HG02938 (cell line): ENCODE results near the gene ORAI3.

ENCODE experiments used
- ATAC-seq: cut with Tn5 transposase; IDR thresholded peaks from one replicate; pipeline ENCODE4 v1.9.1; 2021; ENCODE audit warnings: mild to moderate bottlenecking, moderate library complexity; ENCODE audit not compliant: unreplicated experiment

The ORAI3 gene

GRCh38 chr16:30987581-30988190 is 38.8 kb downstream of the ORAI3 start:
- ATAC-seq, result no peak

DNA sequence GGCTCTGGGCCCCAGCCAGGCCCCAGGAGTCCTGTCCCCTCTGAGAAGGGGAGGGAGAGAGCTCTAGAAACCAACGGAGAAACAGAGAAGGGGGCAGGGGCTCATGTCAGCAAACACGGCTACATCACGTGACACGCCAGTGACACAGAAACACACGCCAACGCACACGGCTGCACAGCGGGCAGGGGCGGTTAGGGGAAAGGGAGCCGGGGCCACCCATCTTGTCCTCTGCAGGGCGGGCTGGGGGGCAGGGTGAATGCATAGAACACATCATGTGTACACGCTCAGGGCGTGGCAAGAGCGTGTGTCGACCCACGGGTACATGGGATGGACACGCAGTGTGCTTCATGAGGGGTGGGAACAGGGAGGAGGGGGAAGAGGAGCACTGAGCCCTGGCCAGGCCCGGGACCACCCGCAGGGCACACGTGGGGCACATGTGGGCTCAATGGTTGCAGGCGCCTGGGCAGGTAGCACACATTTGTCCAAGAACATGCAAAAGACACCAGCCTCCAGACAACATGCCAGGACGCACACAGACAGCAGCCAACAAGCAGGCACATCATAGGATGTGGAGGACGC is 40.7 kb downstream of the ORAI3 start:
- no peak for ATAC-seq

DNA sequence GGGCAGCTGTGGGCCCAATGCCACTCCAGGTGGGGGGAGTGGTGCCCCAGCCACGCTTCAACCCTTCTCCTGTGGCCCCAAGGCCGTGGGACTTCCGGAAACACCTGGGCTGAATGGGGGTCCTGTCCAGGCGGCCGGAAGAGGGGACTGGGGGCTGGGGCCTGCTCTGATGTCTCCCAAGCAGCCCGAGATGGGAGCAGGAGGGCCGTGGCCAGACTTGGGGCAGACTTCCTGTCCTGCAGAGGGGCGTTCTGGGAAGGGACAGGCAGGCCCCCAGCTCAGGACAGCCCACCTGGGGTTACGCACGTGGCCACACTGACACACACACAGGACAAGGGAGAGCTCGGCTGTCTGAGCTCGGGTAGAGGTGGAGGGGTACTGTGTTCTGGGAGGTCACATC is 41.2 kb downstream of the ORAI3 start:
- no peak for ATAC-seq

GRCh38 chr16:30991052-30991451 is 42.2 kb downstream of the ORAI3 start:
- no peak for ATAC-seq

DNA sequence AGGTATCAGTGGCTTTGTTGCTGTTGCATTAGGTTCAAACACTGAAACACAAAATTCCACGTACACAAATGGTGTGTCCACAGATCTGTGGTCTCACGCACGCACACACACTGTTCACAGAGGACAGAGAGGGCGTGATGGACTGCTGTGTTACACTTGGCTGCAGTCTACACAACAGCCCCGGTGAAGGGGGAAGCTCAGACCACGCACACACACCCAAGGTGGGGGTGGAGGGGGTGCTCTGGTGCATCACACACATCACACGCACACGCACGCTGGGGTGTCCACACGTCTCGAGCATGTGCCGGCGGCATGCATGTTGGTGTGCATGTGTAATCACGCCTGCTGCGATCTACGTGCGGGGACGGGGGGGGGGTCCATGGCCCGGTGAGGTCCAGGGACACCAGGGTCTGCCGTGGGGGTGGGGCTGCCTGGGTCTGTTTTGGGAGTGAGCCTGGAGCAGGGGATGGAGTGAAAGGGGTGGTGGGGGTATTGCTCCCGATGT is 43.5 kb downstream of the ORAI3 start:
- ATAC-seq, result no peak

- no peak for ATAC-seq
Observed at GRCh38 chr16:30992931-30993816, 44.3 kb downstream of the ORAI3 start.

GRCh38 chr16:30995927-30996323 is 47.1 kb downstream of the ORAI3 start:
- no peak for ATAC-seq

DNA sequence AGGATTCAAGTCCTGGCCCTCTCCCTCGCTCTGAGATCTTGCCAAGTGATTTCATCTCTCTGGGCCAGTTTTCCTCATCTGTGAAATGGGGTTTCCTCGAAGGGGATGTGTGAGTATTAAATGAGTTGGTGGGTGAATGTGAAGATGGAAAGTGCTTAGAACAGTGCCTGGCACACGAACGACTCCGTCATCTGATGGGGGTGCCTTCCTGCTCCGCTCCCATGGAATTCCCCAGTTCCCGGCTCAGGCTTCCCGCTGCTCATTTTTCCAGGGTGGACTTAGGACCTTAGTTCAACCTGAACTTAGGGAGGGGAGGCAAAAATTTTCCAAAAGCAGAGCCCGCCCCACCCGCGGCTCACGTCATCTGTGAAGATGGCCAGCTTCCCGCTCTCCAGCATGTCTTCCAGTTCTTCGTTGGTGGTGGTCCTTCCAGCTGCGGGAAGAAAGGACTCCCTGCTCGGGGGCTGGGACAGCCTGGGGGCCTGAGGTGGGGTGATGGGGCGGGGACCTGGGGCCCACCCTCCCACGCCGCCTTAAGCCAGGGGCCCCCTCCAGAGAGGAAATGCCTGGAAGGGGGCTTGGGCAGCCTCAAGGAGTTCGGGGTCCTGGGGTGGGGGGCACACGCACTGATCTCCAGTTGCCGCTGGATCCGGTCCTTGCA is 47.6 kb downstream of the ORAI3 start:
- ATAC-seq, result no peak

DNA sequence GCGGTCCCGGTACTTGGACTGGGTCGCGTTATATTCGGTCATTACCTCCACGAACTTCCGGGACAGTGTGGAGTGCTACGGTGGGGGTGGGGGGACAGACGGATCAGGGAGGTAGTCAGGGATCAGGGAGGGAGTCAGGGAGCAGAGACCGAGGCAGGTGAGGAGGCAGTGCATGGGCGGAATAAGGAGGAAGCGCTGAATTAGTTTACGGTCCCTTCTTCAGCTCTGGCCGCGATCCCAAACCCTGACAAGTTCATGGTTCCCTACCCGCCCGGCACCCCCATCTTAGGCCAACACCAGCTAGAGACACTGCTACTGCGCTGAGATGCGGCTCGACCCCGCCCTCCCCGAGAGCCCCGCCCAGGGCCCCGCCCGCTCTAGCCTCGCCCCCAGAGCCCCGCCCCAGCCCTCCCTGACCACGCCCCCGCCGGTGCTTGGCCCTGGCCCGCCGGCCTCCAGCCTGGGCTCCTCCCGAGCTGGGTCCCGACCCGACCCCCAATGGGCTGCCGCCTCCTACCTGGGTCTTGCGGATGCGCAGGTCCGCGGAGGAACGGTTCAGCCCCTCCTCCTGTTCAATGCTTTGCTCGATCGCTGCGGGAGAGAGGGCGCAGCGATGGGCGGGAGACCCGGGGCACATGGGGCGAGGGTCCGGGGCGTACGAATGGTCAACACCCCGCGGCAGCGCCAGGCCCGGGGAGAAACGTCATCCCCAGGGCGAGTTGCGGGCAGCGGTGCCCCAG is 48.3 kb downstream of the ORAI3 start:
- ATAC-seq, result peak; percentile 54

DNA sequence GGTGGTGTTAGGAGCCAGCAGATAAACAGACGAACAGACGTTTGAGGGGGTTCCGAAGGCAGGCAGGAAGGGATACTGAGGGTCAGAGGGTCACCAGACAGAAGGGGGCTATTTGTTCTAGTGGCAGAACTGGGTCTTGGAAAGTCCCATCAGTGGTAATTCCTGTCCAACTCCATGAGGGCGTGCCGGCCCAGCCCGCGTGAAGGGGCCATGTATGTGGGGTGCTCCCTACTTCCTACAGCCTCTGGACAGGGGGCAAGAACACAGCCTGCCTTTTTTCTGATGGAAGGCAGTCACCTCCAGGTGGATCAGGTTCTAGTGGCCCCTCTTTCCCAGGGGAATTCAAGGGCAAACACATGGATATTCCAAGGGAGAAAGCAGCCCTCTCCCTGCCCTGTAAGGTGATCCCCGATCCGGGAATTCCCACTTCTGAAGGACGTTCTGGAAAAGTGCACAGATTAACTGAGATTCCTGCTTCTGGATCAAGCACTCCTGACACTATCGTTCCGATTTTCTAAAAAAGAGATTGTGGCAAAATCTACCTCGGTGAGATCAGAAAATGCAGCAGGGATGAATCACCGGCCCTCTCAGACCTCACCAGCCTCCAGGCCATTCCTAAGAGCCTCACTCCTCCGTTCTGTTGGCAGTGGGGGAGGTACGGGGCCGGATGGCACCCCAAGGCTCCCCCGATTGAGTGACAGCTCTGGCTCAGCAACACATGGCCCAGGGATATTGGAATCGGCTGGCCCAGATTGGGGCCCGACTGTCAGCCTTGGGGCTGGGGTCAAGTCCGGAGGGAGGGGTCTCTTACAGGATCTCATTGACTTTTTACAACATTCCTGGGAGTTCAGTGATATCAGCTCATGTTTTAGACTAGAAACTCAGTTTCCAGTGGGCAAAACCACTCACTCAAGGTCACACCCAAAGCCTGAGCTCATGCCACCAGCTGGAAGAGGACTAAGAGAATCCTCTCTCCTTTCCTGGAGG is 49.1 kb downstream of the ORAI3 start:
- no peak for ATAC-seq

DNA sequence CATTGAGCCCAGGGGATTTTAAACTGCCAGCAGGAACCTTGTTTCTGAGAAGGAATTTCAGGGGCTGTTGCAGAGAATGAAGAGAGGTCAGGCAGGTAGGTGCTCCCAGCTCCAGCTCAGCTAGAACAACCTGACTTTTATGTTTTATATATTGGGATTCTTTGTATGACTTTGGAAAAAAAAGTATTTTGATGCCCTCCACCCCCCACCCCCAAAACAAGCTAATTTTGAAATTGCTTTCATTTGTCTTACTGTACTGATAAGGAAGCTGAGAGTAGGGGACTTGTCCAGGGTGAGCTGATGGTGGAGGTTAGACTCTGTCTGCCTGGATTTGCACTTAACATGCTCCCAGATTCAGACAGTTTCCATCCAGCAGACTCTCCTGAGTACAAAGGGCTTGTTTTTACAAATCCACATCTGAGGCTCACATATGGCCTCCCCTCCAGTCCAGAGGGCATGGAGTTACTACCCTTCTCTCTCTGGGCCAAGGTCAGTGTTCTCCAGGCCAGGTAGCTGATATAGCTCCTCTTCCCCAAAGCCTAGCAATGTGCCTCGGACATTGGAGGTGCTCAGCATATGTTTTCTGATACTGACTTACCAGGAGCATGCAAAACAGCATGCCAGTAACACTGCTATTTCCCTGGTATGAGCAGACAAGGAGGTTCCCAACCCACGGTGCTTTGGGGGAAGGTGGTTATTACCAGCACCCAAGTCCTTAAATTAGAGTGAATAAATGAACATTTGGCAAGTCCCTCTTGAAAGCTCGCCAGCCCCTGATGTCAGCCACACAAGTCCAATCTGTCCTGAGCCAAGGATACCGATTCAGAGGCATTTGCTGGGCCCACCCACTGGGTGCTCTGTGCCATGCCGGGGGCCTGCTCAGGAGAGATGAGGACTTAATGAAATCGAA is 50.2 kb downstream of the ORAI3 start:
- ATAC-seq, result no peak

DNA sequence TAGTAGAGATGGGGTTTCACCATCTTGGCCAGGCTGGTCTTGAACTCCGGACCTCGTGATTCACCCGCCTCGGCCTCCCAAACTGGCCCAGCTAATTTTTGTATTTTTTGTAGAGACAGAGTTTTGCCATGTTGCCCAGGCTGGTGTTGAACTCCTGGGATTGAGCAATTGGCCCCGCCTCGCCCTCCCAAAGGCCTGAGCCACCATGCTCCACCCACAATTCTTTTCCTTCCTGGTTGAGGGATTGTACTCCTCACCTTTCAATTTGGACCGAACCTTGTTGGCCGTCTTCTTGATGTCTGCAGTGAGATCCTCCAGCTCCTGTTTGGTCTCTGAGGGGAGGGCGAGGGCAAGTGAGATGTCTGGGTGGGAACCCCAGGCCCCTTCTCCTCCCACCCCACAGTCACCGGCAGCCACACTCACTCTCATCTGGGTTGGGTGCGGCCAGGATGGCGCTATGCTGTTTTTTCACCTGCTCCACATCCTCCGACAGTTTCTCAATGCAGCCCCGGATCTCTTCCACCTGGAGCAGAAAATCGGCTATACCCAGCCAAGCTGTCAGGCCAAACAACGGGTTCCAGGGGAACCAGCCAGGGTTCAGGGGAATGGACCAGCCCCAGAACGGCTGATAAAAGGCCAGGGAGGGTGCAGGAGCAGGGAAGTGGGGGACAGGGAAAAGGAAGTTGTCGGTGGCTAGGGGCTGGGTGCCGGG is 52.0 kb downstream of the ORAI3 start:
- ATAC-seq, result no peak

DNA sequence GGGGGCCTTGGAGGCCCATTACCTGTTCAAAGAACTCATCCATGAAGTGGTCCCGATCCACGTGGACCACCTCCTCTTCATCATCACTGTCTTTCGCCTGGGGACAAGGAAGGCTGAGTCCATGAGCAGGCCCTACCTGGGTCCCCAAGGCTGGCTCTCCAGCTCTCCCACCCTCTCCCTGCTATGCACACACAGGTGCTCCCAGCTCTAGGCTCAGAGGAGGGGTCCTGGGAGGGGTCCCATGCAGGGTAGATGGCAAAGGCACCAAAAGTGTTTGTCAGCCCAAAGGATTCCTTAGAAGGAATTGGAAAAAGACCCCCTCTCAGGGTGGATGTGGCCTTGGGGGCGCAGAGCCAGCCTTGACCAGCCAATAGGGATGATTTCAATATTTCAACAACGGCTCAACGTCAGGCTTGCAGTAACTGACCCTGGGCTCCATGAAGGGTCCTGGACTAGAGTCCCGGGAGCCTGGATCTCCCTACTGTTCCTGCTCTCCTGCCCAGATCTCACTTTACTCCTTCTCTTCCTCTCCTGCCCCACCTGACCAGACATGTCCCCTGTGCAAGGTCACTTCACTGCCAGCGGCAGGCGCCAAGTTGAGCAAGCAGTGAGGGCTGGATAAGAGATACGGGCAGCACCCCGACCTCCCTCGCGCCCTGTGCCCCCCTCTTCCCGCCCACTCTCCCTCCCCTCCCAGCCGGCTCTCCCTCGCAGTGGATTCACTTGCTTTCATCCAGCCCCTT is 52.8 kb downstream of the ORAI3 start:
- ATAC-seq, result no peak

GRCh38 chr16:31002250-31002700 is 53.4 kb downstream of the ORAI3 start:
- no peak for ATAC-seq

- no peak for ATAC-seq
Observed at GRCh38 chr16:31002862-31003341, 54.0 kb downstream of the ORAI3 start.

GRCh38 chr16:31003744-31004143 is 54.9 kb downstream of the ORAI3 start:
- no peak for ATAC-seq
